GM12874 (cell line): ENCODE measurements around the gene PRRG4.
A peak's percentile ranks its signal among the peaks of the same experiment; 100 is the strongest.

Experiments
- TF ChIP-seq, protein P1 (sequence below): IDR thresholded peaks from 2 replicates; pipeline ENCODE4 v1.5.1; 2011; ENCODE audit warnings: low read depth, mild to moderate bottlenecking, control low read depth, low read length, moderate library complexity; ENCODE audit not compliant: insufficient read depth

PRRG4 gene

DNA sequence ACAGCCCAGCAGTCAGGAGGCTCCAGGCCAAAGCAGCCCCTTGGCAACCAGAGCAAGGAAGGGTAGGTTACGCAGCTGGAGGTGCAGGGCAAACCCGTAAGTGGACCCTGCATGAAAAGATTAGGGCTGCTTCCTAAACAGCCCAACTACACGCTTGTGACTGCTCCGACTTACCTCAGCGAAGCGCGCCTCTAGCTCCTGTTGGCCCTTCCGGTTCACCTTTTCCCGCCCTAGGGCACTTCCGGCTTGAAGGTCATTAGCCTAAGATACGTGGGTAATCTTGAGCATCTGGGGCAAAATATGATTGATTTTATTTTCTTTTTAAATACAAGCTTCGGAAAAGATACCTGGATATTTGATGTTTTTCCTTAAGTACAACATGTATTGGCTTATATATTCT is 35.3 kb upstream of the PRRG4 start, which contains the start of gene CCDC73:
CCDC73 (minus strand) TSS at position 224 of the 400 bp plus-strand sequence. CDS start 34,419 bp downstream, outside the sequence.
- TF ChIP-seq, protein P1, sequence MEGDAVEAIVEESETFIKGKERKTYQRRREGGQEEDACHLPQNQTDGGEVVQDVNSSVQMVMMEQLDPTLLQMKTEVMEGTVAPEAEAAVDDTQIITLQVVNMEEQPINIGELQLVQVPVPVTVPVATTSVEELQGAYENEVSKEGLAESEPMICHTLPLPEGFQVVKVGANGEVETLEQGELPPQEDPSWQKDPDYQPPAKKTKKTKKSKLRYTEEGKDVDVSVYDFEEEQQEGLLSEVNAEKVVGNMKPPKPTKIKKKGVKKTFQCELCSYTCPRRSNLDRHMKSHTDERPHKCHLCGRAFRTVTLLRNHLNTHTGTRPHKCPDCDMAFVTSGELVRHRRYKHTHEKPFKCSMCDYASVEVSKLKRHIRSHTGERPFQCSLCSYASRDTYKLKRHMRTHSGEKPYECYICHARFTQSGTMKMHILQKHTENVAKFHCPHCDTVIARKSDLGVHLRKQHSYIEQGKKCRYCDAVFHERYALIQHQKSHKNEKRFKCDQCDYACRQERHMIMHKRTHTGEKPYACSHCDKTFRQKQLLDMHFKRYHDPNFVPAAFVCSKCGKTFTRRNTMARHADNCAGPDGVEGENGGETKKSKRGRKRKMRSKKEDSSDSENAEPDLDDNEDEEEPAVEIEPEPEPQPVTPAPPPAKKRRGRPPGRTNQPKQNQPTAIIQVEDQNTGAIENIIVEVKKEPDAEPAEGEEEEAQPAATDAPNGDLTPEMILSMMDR = no peak

DNA sequence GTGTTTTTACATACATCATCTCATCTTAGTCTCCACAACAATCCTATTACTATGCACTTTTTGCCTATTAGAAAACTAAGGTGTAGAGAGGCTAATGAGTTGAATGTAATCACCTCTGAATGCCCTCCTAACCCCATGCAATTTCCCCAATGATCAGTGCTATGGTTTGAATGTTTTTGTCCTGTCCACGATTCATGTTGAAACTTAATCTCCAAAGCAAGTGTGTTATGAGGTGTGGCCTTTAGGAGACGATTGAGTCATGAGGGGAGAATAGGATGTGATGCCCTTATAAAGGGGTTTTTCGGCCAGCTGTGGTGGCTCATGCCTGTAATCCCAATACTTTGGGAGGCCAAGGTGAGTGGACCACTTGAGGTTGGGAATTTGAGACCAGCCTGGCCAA is 33.3 kb upstream of the PRRG4 start:
- TF ChIP-seq, protein P1 = no peak

DNA sequence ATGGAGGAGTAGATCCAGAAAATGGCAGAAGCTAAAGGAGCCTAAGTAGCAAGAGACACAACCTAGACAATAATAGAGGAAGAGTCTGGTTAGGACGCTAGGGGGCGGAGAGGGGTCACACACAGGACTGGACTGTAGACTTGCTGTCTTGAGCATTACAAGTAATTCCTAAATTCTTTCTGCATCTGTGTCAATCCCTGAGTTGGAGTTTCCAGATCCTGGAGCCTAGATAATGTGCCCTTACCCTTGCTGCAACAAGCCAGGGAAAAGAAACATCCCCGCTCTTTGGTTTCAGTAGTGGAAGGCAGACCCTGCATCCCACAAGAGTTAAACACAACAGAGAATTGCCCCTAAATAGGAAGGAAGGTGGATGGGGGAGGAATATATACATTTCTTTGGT is 20.4 kb upstream of the PRRG4 start:
- TF ChIP-seq, protein P1 = peak; percentile 91

DNA sequence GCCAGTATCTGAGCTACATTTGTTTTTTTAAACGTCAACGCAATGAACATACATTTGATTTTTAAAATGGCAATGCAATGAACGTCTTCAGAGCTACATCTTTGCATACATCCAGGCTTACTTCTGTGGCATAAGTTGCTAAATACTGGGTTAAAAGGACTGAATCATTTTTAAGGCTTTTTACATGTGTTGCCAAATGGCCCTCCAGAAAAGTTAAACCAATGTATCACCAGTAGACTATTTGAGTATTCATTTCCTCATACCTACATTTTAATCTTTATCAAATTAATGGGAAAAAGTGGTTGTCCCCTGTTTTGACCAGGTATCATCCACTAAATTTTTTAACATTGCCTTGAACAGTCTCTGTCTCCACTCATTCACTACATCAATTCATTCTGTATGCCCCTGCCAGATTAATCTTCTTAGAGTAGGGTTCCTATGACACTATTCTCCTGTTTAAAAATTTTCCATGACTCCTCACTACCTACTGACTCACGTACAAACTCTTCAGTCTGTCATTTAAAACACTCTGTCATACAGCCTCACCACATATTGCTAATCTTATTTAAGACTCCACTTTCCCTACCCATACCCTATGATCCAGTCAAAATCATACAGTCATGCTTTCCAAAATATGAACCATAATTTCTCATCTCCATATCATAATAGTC is 12.4 kb upstream of the PRRG4 start:
- TF ChIP-seq, protein P1 = no peak

DNA sequence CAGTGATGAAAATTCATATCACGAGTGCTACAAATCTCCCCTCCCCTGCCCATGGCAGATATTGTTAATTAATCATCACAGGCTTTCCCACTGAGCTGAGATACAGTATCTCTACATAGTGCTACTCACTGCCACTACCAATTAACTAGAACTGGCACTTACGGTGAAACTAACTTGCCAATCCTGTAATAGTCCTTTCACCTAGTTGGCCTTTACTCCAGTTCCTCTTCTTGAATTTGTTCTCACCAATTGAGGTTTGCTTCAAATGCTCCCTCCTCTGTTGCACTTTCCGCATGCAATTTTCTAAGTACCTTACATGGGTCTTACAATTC is 11.9 kb upstream of the PRRG4 start:
- TF ChIP-seq, protein P1 = no peak

DNA sequence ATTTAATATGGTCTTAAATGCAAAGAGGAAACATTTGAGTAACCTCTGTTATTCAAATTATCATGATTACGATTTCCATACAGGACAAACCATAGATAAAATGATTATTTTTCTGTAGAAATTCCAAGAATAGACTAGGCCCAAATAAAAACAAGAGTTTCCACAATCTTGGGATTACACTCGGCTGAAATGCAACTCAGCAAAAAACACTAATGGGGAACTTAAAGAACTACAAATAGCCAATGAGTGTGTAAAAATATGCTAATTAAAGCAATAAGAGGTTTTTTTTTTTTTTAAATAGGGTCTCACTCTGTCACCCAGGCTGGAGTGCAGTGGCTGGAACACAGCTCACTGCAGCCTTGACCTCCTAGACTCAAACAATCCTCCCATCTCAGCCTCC is 10.5 kb upstream of the PRRG4 start:
- TF ChIP-seq, protein P1 = no peak

DNA sequence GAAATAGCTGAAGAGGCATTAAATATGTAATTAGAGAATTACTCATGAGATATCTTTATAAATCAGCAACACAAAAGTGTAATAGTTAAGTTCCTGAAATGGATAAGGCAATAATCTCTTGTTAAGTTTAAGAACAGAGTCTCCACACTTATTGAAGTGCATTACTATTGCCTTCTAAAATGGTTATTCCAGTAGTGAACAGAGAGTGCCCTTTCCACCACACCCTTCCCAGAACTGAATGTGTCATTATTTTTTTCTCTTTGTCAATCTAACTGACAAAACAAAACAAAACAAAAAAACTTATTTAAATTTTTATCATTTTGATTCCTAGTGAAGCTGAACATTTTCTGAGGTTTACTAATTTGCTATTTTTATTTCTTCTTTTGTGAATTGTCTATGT is 9.2 kb upstream of the PRRG4 start:
- TF ChIP-seq, protein P1 = no peak
